IgD-negative memory B cell (primary cell): ENCODE results near the gene LTB4R. TPM values are rescaled to one million over a fixed set of nuclear protein-coding genes. Genes with fewer than 3 reads are reported as not detected.
A peak's percentile ranks its signal among the peaks of the same experiment; 100 is the strongest.
"Not testable (repeated sequence)": the region's sequence is repeated elsewhere in the genome, so short reads cannot be mapped to it uniquely, and the experiment has no call there.

ENCODE experiments used
- H3K27ac Mint-ChIP-seq, 3 donors: one replicate each; pipeline ENCODE4 v1.8.0; 2020 to 2022; ENCODE audit warnings: mild to moderate bottlenecking in 3 of 3, mixed read lengths in 3 of 3, moderate library complexity in 1 of 3
- H3K27me3 Mint-ChIP-seq: one replicate; pipeline ENCODE4 v1.8.0; 2021; ENCODE audit warnings: mixed read lengths
- H3K36me3 Mint-ChIP-seq: one replicate; pipeline ENCODE4 v1.8.0; 2020; ENCODE audit warnings: mild to moderate bottlenecking, mixed read lengths
- H3K4me1 Mint-ChIP-seq, 3 donors: one replicate each; pipeline ENCODE4 v1.8.0; 2020 to 2022; ENCODE audit warnings: mixed read lengths in 3 of 3, mild to moderate bottlenecking in 1 of 3
- H3K4me3 Mint-ChIP-seq, 4 donors: one replicate each; pipeline ENCODE4 v1.8.0; 2020 to 2022; ENCODE audit warnings: mild to moderate bottlenecking in 4 of 4, mixed read lengths in 4 of 4, moderate library complexity in 3 of 4
- H3K9me3 Mint-ChIP-seq, 3 donors: one replicate each; pipeline ENCODE4 v1.8.0; 2020 to 2021; ENCODE audit warnings: mixed read lengths in 3 of 3, mild to moderate bottlenecking in 1 of 3
- polyA plus RNA-seq: library from polyadenylated mRNA; unstranded; fragments of 300-500 nt; fragmentation: Illumina TruSeq; gene quantifications from one replicate; pipeline ENCODE4 v1.2.3, GENCODE V29; 2021

LTB4R gene
- polyA plus RNA-seq, 1 donor from 2014 or later = 2.5 TPM

GRCh38 chr14:24348186-24348585 is 36.9 kb downstream of the LTB4R start:
- Mint-ChIP-seq H3K9me3 (no peaks in the 10 kb centered on the region), H3K27ac (no peak overlapping the region), H3K4me1 (no peaks in the 10 kb centered on the region), H3K36me3 (no peaks in the 10 kb centered on the region), H3K27me3 (peaks cover 22% of the 10 kb centered on the region), H3K4me3 (no peak overlapping the region)

- Mint-ChIP-seq H3K27me3 (peaks cover 27% of the 10 kb centered on the region), H3K36me3 (no peaks in the 10 kb centered on the region), H3K4me3 (no peak overlapping the region), H3K9me3 (no peaks in the 10 kb centered on the region), H3K27ac (no peak overlapping the region), H3K4me1 (no peaks in the 10 kb centered on the region)
Observed at GRCh38 chr14:24349742-24350141, 38.4 kb downstream of the LTB4R start.

GRCh38 chr14:24351517-24351916 is 40.2 kb downstream of the LTB4R start:
- Mint-ChIP-seq H3K27me3 (peaks cover 22% of the 10 kb centered on the region), H3K4me3 (no peak overlapping the region), H3K27ac (no peak overlapping the region), H3K4me1 (no peaks in the 10 kb centered on the region), H3K36me3 (no peaks in the 10 kb centered on the region), H3K9me3 (no peaks in the 10 kb centered on the region)

- no peak overlapping the region for H3K4me3 Mint-ChIP-seq
- peaks cover 27% of the 10 kb centered on the region for H3K27me3 Mint-ChIP-seq
- H3K36me3 Mint-ChIP-seq = no peaks in the 10 kb centered on the region
- H3K9me3 Mint-ChIP-seq = no peaks in the 10 kb centered on the region
- no peaks in the 10 kb centered on the region for H3K4me1 Mint-ChIP-seq
- no peak overlapping the region for H3K27ac Mint-ChIP-seq
Observed at GRCh38 chr14:24353559-24354481, 42.5 kb downstream of the LTB4R start.

GRCh38 chr14:24354482-24354825 is 43.2 kb downstream of the LTB4R start:
- peaks cover 27% of the 10 kb centered on the region for H3K27me3 Mint-ChIP-seq

GRCh38 chr14:24355009-24355408 is 43.7 kb downstream of the LTB4R start:
- Mint-ChIP-seq H3K4me1 (no peaks in the 10 kb centered on the region), H3K36me3 (no peaks in the 10 kb centered on the region), H3K9me3 (no peaks in the 10 kb centered on the region), H3K27me3 (peaks cover 27% of the 10 kb centered on the region), H3K27ac (no peak overlapping the region), H3K4me3 (no peak overlapping the region)

More at GRCh38 chr14:24354482-24354825, 43.2 kb downstream of the LTB4R start:
- H3K4me1 Mint-ChIP-seq, H3K27ac Mint-ChIP-seq, H3K36me3 Mint-ChIP-seq, H3K4me3 Mint-ChIP-seq, H3K9me3 Mint-ChIP-seq: not testable (repeated sequence)

GRCh38 chr14:24356208-24356607 is 44.9 kb downstream of the LTB4R start:
- no peaks in the 10 kb centered on the region for H3K36me3 Mint-ChIP-seq
- H3K27ac Mint-ChIP-seq = no peak overlapping the region
- no peaks in the 10 kb centered on the region for H3K9me3 Mint-ChIP-seq
- peaks cover 25% of the 10 kb centered on the region for H3K27me3 Mint-ChIP-seq
- no peaks in the 10 kb centered on the region for H3K4me1 Mint-ChIP-seq
- H3K4me3 Mint-ChIP-seq = no peak overlapping the region

GRCh38 chr14:24360281-24360680 is 49.0 kb downstream of the LTB4R start:
- Mint-ChIP-seq H3K27ac (no peak overlapping the region), H3K4me1 (peaks cover 3 to 4% (median 3%) of the 10 kb centered on the region in 3 donors), H3K4me3 (no peak overlapping the region), H3K9me3 (no peaks in the 10 kb centered on the region), H3K36me3 (no peaks in the 10 kb centered on the region), H3K27me3 (peaks cover 17% of the 10 kb centered on the region)

GRCh38 chr14:24361326-24361725 is 50.0 kb downstream of the LTB4R start:
- peaks cover 25% of the 10 kb centered on the region for H3K27me3 Mint-ChIP-seq
- peaks cover 11 to 12% (median 11%) of the 10 kb centered on the region in 3 donors for H3K4me1 Mint-ChIP-seq
- H3K4me3 Mint-ChIP-seq = no peak overlapping the region
- no peaks in the 10 kb centered on the region for H3K9me3 Mint-ChIP-seq
- no peak overlapping the region for H3K27ac Mint-ChIP-seq
- H3K36me3 Mint-ChIP-seq = no peaks in the 10 kb centered on the region

- Mint-ChIP-seq H3K4me3 (no peak overlapping the region), H3K27me3 (peaks cover 23% of the 10 kb centered on the region), H3K4me1 (peaks cover 15 to 18% (median 17%) of the 10 kb centered on the region in 3 donors), H3K9me3 (no peaks in the 10 kb centered on the region), H3K36me3 (no peaks in the 10 kb centered on the region), H3K27ac (no peak overlapping the region)
Observed at GRCh38 chr14:24362241-24362960, 51.1 kb downstream of the LTB4R start.

GRCh38 chr14:24363401-24363800 is 52.1 kb downstream of the LTB4R start:
- no peak overlapping the region for H3K27ac Mint-ChIP-seq
- no peak overlapping the region for H3K4me3 Mint-ChIP-seq
- H3K36me3 Mint-ChIP-seq = no peaks in the 10 kb centered on the region
- no peaks in the 10 kb centered on the region for H3K9me3 Mint-ChIP-seq
- peaks cover 25% of the 10 kb centered on the region for H3K27me3 Mint-ChIP-seq
- H3K4me1 Mint-ChIP-seq = peaks cover 19 to 23% (median 21%) of the 10 kb centered on the region in 3 donors

GRCh38 chr14:24364841-24365240 is 53.5 kb downstream of the LTB4R start:
- Mint-ChIP-seq H3K27ac (no peak overlapping the region), H3K9me3 (no peaks in the 10 kb centered on the region), H3K36me3 (no peaks in the 10 kb centered on the region), H3K27me3 (peaks cover 25% of the 10 kb centered on the region), H3K4me3 (no peak overlapping the region), H3K4me1 (peaks cover 21 to 23% (median 22%) of the 10 kb centered on the region in 3 donors)

GRCh38 chr14:24365600-24366412 is 54.5 kb downstream of the LTB4R start:
- peak overlapping the region; percentile 47 to 96 (median 91) for H3K27ac Mint-ChIP-seq
- H3K4me3 Mint-ChIP-seq = peak overlapping the region; percentile 79 to 94 (median 91)
- H3K36me3 Mint-ChIP-seq = no peaks in the 10 kb centered on the region
- peaks cover 21 to 23% (median 22%) of the 10 kb centered on the region in 3 donors for H3K4me1 Mint-ChIP-seq
- no peaks in the 10 kb centered on the region for H3K9me3 Mint-ChIP-seq
- peaks cover 24% of the 10 kb centered on the region for H3K27me3 Mint-ChIP-seq

- Mint-ChIP-seq H3K9me3 (no peaks in the 10 kb centered on the region), H3K36me3 (no peaks in the 10 kb centered on the region), H3K4me1 (peaks cover 21 to 23% (median 22%) of the 10 kb centered on the region in 3 donors), H3K4me3 (peak overlapping the region; percentile 79 to 94 (median 92)), H3K27me3 (peaks cover 24% of the 10 kb centered on the region), H3K27ac (peak overlapping the region in 2 of 3 donors; percentile 96 to 99)
Observed at GRCh38 chr14:24366413-24366720, 55.1 kb downstream of the LTB4R start.
